Bronchial epithelial cell (primary cell): ENCODE results near the gene RAB1B. TPM values are rescaled to one million over a fixed set of nuclear protein-coding genes. Genes with fewer than 3 reads are reported as not detected.
A peak's percentile ranks its signal among the peaks of the same experiment; 100 is the strongest.

ENCODE experiments used
- DNase-seq: peaks from one replicate; pipeline ENCODE4 v3.0.0-alpha.2; 2010; ENCODE audit warnings: low read depth
- FAIRE-seq: peaks from 2 replicates; lab custom pipeline; 2011; peaks lifted over from hg19 to GRCh38; lab: Jason Lieb, UNC
- H3K27me3 ChIP-seq: 2 replicates; pipeline ENCODE4 v1.5.1; 2011; ENCODE audit warnings: low read length; ENCODE audit not compliant: control insufficient read depth, insufficient read depth
- H3K36me3 ChIP-seq: 2 replicates; pipeline ENCODE4 v1.5.1; 2011; ENCODE audit warnings: low read length; ENCODE audit not compliant: control insufficient read depth, insufficient read depth
- H3K4me3 ChIP-seq: 2 replicates; pipeline ENCODE4 v1.5.1; 2011; ENCODE audit warnings: mild to moderate bottlenecking, low read depth, low read length, control low read depth
- CTCF ChIP-seq: IDR thresholded peaks from 2 replicates; pipeline ENCODE4 v1.5.1; 2011; ENCODE audit warnings: mild to moderate bottlenecking, moderate library complexity, low read length, control low read depth, inconsistent platforms; ENCODE audit not compliant: insufficient read depth, severe bottlenecking
- total RNA-seq: library from RNA; depleted of rRNA; stranded (reverse); fragments of >200 nt; gene quantifications from 2 replicates; pipeline ENCODE4 v1.2.1, GENCODE V29; 2014

Gene RAB1B
- total RNA-seq, 1 donor from 2014 or later, result 54.5 TPM

GRCh38 chr11:66239998-66240780, 28.2 kb upstream of the RAB1B start:
- Histone ChIP-seq H3K4me3 (no peak overlapping the region), H3K27me3 (no peaks in the 10 kb centered on the region), H3K36me3 (peaks cover 30% of the 10 kb centered on the region)
- DNase-seq, result no peak
- FAIRE-seq, result no peak
- TF ChIP-seq CTCF, result no peak

- no peak for DNase-seq
- no peaks in the 10 kb centered on the region for H3K27me3 ChIP-seq
- no peak for FAIRE-seq
- H3K36me3 ChIP-seq, result peaks cover 26% of the 10 kb centered on the region
- no peak for TF ChIP-seq CTCF
- no peak overlapping the region for H3K4me3 ChIP-seq
Observed at GRCh38 chr11:66240781-66241136, 27.7 kb upstream of the RAB1B start.

GRCh38 chr11:66242095-66242765, 26.2 kb upstream of the RAB1B start:
- TF ChIP-seq CTCF, result no peak
- no peak overlapping the region for H3K4me3 ChIP-seq
- peaks cover 25% of the 10 kb centered on the region for H3K36me3 ChIP-seq
- DNase-seq (no peak), FAIRE-seq (no peak)
- H3K27me3 ChIP-seq, result no peaks in the 10 kb centered on the region

- H3K36me3 ChIP-seq, result peaks cover 20% of the 10 kb centered on the region
- H3K27me3 ChIP-seq, result no peaks in the 10 kb centered on the region
- TF ChIP-seq CTCF, result no peak
- no peak overlapping the region for H3K4me3 ChIP-seq
- DNase-seq, result no peak
- peak; percentile 60 for FAIRE-seq
Observed at GRCh38 chr11:66243782-66244535, 24.5 kb upstream of the RAB1B start.

GRCh38 chr11:66247295-66247694, 21.1 kb upstream of the RAB1B start:
- Histone ChIP-seq H3K27me3 (no peaks in the 10 kb centered on the region), H3K4me3 (no peak overlapping the region), H3K36me3 (peaks cover 7% of the 10 kb centered on the region)
- no peak for TF ChIP-seq CTCF
- FAIRE-seq (no peak), DNase-seq (no peak)
